Fibroblast of skin of right quadriceps (primary cell): ENCODE results near the gene BACH1.

Experiments used
- DNase-seq: peaks from one replicate; pipeline ENCODE4 v3.0.0-alpha.2; 2013

Gene BACH1

DNA sequence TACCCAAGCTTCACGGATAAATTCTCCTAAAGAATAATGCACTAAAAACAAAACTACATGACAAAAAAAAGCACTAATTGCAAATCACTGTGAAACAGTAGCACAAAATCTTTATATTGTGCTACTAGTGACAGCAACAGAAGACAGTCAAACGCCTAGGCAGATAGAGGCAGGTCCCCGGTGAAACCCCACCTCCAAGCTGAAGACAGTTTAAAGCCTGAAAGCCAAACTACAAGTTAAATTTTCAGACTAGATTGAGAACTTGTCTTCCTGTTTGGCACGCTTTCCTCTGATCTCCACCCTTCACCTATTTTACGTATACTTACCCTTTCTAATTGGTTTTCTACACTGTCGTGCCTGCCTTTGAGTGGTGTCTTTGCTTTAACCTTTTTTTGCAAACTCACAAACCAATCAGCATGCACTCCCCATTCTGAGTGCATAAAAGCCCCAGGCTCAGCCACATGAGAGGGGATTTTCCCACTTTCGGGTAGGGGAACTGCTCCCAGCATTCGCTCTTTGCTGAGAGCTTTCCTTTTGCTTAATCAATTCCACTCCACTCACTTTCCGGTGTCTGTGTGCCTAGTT, 3.6 kb upstream of the BACH1 start:
- no peak for DNase-seq

DNA sequence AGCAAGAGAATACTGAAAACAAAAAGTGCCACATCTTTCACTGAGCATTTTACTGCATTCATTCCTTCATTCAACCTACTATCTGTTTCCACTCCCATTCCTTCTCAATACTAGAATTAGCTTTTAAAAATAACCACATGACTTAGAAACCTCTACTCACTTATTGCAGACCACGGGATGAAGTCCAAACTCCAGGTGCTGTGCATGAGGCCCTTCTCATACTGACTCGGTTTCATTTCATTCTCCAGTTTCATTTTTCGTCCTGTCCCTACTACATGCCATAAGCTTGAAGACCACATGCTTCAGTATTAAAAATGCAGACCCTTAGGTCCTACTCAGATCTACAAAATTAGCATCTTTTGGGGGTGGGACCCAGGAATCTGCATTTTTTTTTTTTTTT, 2.3 kb upstream of the BACH1 start:
- no peak for DNase-seq

DNA sequence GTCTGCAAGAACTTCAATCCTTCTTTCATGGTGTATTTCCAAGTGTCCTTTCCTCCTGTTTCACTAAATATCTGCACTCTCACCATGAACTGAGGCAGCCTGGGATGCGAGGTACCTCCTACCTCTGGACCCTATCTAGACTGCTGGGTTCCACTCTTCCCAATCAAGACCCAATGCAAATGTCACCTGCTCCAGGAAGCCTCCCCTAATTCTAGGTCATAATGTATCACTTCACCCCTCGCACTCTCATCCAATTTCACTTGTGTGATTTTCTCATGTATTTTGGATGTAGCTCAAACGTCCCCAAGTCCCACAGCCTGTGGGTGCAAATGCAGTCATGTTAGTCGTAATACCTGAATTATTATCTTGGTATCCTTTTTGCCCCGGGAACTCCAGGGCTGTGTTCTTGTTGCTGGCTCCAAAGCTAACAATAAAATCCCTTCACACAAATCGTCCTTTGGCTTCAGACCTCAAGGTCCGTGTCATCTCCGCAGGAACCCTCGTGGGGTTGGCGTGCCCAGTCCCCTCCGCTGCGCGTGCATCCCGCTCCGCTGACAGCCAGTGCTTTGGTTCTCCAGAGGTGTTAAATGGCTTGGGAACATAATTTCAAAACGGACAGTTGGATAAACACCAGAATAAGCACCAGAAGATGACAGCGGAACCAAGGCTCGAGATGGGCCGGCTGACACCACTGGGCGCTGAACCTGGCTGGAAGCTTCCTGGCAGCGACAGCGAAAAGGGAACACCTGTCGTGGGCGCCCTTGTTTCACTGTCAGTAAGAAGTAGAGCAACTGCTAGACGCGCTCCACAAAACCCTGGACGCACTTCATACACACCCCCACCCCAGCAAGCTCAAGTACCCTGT, 1.0 kb upstream of the BACH1 start:
- DNase-seq, result no peak

DNA sequence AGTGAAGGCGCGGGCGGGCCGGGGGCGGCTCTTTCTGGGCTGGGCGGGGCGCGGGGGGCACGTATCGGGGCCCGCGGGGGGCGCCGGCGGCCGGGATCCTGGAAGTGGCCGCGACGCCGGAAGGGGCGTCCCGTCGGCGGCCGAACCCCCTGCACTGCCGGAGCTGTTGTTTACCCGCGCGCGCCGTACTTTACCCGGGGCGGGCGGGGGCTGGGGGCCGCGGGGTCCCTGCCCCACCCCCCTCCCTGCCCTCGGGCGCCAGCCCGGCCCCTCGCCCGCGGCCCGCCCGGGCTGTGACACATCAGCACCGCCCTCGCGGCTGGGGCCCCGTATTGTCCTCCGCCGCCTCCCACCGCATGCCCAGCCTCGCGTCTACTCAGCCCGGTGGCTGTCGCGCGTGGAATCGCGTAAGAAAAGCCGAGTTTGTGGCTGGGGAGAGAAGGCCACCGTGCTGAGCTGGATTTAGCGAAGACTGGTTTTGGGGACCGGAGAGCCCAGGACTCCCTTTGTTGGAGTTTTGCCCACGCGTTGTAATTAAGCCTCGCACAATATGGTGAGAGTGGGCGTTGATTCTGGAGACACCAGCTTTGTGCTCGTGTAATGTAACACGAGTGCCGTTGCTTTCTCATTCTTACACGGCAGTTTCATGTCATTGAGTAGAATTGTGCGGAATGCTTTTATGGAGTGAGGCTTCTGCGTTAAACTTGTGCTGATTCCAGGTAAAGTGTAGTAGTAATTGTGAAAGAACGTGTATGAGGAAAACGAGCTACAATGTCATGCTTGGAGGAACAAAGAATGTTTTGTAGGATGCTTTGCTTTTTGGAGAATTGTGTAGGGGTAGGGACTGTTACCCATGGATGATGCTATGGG, 559 bp downstream of the BACH1 start:
- peak; percentile 59 for DNase-seq

GRCh38 chr21:29299916-29300806, 1.4 kb downstream of the BACH1 start:
- DNase-seq, result peak; percentile 99

GRCh38 chr21:29300807-29301138, 2.1 kb downstream of the BACH1 start:
- no peak for DNase-seq

DNA sequence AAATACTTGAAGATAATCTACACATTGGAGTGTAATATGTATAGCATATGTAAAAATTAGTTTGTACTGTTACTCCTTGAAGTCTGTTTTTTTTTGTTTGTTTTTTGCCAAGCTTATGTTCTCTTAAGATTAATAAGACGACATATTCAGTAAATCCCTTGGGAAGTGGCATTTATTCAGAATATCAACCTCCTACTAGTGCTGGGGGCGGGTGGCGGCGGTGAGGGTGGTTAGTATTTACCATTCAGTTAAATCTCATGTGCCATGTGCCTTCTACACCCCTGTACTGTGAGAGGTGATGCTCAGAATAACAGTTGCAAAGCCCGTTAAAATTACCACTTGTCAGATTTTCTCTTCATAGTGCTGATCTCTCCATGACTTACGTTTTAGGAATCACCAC, 3.0 kb downstream of the BACH1 start:
- no peak for DNase-seq

DNA sequence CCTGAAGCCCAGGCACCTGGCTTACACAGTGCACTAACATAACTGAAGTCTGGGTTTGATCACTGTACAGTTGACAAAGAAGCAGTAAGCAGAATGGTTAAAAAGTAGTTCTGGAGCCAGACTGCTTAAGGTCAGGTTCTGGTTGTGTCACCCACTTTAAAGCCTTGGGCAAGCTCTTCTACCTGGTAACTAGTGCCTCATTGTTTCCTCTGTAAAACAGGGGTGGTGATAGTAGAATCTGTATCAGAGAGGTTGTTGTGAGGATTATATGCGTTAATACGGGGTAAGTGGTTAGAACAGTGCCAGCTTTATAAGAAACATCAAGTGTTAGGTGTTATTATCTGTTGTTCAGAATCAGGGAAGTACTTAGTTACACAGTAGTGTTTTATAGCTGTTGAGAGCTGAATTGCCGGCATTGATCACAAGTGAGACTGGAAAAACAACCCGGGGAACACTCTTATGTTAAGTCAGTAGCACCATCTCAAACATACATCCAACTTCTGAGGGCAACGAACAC, 3.7 kb downstream of the BACH1 start:
- no peak for DNase-seq

GRCh38 chr21:29303288-29303687, 4.6 kb downstream of the BACH1 start:
- DNase-seq, result no peak

DNA sequence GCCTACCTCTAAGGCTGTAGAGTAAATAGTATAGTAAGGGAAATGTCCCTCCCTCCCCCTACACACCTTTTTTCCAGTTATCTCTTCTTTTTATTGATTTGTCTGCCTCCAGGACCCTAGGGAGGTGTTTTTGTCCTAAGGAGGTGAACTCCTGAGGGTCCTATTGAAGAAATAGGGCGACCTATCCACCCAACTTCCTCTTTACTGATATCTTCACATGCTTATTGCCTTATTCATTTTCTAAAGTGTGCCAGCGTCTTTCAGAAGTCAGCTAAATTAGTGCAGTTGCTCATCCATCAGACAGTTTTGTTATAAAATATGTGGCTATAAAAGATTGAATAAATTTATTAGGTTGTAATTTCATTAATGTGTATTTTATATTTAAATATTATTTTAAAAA, 5.9 kb downstream of the BACH1 start:
- DNase-seq, result no peak

DNA sequence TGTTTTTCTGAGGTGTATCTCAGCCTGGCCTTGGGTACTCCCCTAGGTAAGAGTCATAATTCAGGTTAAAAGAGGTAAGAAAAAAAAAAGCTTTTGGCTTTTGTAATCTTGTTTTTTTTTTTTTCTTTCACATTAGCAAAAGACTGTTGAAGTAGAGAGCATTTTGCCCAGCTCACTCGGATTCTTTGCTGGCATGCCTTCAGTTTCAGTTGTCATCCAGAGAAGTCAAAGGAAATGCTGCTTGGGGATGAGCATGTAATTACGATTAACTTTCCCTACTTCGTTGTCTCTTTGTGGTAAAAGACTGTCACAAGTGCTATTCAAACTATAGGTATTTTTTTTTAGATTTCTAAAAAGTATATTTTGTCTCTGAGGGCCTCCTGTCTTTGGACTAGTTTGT, 6.3 kb downstream of the BACH1 start:
- no peak for DNase-seq

DNA sequence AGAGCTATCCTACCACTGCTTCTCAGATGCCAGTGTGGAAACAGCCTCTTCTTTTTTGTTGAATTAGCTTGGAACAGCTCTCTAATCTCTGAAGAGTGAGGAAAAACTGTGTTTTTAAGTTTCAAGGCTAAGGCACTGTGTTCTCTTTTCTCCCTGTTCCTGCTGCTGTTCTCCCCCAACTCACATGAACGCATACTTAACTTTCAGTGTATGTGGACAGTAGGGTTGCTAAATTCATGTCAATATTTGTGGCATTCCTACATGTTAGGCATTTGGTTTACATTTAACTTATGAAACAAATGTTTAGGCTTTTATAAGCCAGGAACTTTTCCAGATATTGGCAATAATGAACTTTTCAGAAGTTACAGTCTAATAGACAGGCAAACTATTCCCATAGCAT, 6.8 kb downstream of the BACH1 start:
- peak; percentile 22 for DNase-seq

DNA sequence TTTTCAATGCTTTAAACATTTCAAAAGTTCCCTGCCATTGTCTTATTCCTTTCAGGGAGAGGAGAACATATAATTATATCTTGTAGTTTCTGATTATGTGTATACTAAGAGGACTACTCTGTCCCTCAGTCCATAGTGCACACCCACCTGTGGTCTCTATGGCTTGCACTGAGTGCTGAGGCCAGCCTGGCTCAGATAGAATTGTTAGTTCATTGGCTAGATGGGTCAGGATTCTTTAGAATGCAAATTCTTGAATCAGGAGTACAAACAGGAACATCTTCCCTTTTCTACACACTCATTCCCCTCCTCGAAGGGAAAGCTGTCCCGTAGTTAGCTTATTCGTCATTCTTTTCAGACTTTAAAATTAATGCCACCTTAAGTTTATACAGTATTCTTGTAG, 8.2 kb downstream of the BACH1 start:
- DNase-seq, result no peak

DNA sequence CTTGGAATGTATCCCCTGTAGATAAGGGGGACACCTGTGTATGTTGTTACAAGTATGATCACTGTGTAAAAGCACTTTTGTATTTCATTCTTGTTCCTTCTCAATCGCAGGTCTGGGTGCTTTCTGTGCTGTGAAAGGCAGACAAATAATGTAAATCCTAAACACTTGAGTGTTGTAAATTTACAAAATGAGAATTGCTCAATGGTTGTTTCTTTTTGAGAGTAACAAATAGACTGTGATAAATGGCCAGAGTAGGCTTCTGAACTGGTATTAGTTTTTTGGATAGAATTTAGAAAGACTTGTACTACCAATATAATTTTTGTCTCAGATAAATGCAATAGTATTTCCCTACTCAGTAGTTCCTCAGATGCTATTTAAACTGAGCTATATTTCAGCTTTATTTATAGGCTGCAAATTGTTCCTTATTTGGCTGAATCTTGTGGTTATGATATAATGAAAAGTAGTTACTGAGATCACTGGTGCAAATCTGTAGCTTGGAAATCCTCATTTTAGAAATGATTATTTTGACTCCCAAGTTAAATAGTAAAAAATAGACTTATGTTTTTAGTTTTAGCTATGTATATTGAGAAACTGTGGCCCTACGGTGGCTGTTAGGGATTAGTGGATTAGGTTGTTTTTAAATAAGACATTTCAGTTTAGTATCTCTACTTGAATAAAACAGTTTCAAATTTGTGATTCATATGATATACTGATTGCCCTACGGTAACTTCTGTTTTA, 9.2 kb downstream of the BACH1 start:
- no peak for DNase-seq

DNA sequence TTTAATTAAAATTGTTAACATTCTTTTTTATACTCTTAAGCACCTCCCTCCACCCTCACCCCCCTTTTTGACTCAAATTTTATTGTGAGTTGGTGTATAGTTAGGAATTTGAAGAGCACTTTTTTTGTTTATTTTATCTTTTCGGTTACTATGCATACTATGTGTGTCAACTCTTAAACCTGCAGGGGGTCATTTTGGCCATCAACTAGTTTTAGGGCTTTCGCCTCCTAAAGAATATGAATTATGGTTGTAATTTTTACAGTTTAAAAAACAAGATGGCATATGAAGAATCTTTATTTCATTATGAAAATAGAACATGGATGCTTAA, 9.7 kb downstream of the BACH1 start:
- peak; percentile 55 for DNase-seq

GRCh38 chr21:29309703-29310102, 11.0 kb downstream of the BACH1 start:
- no peak for DNase-seq

DNA sequence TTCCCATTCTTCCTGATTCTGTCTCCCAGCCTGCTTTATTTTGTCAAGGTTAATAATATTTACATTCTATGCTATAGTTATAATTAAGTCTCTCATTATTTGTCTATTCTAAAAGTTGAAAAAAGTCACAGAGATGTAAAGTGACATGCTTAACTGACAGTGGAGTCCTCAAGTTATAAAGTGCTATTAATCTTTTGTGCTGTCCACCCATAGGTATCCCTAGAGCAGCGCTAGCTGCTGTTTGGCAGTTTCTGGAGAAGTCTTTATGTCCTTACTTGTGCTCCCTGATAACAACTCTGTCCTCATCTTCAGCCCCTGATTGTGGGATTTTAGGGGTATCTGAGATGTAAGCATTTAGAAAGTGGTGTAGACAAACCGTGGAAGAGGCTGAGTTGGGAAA, 13.1 kb downstream of the BACH1 start:
- no peak for DNase-seq

- no peak for DNase-seq
These were observed 14.3 kb downstream of the BACH1 start for GRCh38 chr21:29312981-29313380.

GRCh38 chr21:29313662-29314408, 15.1 kb downstream of the BACH1 start:
- DNase-seq, result no peak

GRCh38 chr21:29315131-29315749, 16.5 kb downstream of the BACH1 start:
- no peak for DNase-seq
